Effector memory CD4-positive, alpha-beta T cell (primary cell): Measurements from ENCODE around the gene EDNRA.

Experiments used
- DNase-seq, 3 donors: peaks; one replicate each; pipeline ENCODE4 v3.0.0-alpha.2; 2020
- H3K27ac ChIP-seq: 2 replicates; pipeline ENCODE4 v1.7.0; 2013; ENCODE audit warnings: mild to moderate bottlenecking, low read length, moderate library complexity; ENCODE audit not compliant: insufficient read depth, poor library complexity, severe bottlenecking
- H3K27me3 ChIP-seq: replicated peaks from 2 replicates; pipeline ENCODE4 v1.7.0; 2013; ENCODE audit warnings: mild to moderate bottlenecking, low read length; ENCODE audit not compliant: insufficient read depth, control insufficient read depth, poor library complexity, severe bottlenecking
- H3K36me3 ChIP-seq: 2 replicates; pipeline ENCODE4 v1.7.0; 2013; ENCODE audit warnings: mild to moderate bottlenecking, low read length, moderate library complexity; ENCODE audit not compliant: control insufficient read depth, insufficient read depth
- H3K4me1 ChIP-seq: 2 replicates; pipeline ENCODE4 v1.7.0; 2013; ENCODE audit warnings: low read length, mild to moderate bottlenecking; ENCODE audit not compliant: control insufficient read depth, insufficient read depth, poor library complexity, severe bottlenecking
- H3K4me3 ChIP-seq: 2 replicates; pipeline ENCODE4 v1.7.0; 2013; ENCODE audit warnings: low read length, low read depth, mild to moderate bottlenecking; ENCODE audit not compliant: insufficient read depth, poor library complexity, severe bottlenecking
- H3K9me3 ChIP-seq: 2 replicates; pipeline ENCODE4 v1.7.0; 2013; ENCODE audit warnings: mild to moderate bottlenecking, low read length, moderate library complexity; ENCODE audit not compliant: control insufficient read depth

The EDNRA gene

DNA sequence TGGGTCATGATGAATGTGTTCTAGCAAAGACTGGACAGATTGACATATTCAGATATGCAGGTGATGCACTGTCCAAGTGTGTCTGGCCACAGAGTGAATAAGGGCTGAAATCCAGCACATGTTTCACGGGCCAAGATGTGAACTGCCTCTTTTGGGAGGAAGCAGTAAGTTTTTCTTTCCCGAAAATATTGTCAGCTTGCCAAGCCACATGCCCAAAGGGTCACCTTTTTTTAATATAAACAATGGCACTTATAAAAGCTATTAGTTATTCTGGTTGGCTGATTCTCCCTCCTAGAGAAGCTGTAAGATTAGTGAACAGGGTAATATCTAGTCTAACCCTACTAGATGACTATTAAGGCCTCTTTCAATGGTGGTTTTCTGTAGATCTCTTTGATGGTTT, 1.5 kb upstream of the EDNRA start:
- Histone ChIP-seq H3K27ac (no peak overlapping the region), H3K4me3 (no peak overlapping the region), H3K4me1 (no peaks in the 10 kb centered on the region), H3K27me3 (no peaks in the 10 kb centered on the region), H3K9me3 (no peaks in the 10 kb centered on the region), H3K36me3 (no peaks in the 10 kb centered on the region)
- DNase-seq: no peak

DNA sequence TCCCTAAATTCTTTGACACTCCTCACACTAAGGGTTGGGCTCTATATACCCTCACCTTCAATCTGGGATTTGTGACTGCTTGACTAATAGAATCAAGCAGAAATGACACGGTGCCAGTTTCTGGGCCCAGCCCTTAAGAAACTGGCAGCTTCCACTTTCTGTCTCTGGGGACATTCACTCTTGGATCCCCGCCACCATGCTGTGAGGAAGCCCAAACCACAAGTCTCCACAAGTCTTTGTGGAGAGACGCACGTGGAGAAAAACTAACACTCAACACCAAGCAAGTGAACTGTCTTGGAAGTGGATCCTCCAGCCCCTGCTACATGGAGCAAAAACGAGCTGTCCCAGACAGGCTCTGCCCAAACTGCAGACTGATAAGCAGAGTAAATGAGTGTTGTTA, 1.1 kb upstream of the EDNRA start:
- Histone ChIP-seq H3K4me3 (no peak overlapping the region), H3K4me1 (no peaks in the 10 kb centered on the region), H3K9me3 (no peaks in the 10 kb centered on the region), H3K36me3 (no peaks in the 10 kb centered on the region), H3K27ac (no peak overlapping the region), H3K27me3 (no peaks in the 10 kb centered on the region)
- DNase-seq: no peak

GRCh38 chr4:147480502-147480890, 401 bp upstream of the EDNRA start:
- H3K36me3 ChIP-seq: no peaks in the 10 kb centered on the region
- H3K9me3 ChIP-seq: no peaks in the 10 kb centered on the region
- no peaks in the 10 kb centered on the region for H3K4me1 ChIP-seq
- H3K27me3 ChIP-seq: no peaks in the 10 kb centered on the region
- no peak overlapping the region for H3K27ac ChIP-seq
- no peak overlapping the region for H3K4me3 ChIP-seq
- no peak for DNase-seq

DNA sequence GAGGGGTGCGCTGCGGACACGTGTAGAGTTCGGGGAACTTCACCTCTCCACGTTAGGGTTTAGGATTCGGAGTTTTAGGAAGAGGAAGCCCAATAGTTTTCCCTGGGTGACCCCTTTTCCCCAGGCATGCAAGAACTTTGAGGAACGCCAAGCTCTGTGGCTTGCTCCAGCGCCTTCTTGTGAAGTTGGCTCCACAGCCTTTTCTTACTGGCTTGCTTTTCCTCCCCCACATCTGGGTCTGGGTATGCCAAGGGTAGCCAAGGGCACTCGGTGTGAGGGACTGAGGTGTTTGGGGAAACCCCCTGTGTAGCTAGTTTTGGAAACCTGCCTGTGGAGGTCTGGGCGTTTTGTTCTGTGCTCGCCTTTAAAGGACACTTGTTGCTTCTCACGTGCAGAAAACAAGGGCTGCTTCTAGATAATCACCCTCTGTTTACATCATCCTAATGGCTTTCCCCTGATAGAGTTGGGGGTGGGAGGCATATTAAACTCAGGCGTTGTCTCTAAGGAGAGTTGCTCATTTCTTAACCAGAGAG, 746 bp downstream of the EDNRA start:
- H3K9me3 ChIP-seq: no peaks in the 10 kb centered on the region
- no peak for DNase-seq
- no peak overlapping the region for H3K4me3 ChIP-seq
- H3K27me3 ChIP-seq: no peaks in the 10 kb centered on the region
- H3K36me3 ChIP-seq: no peaks in the 10 kb centered on the region
- no peak overlapping the region for H3K27ac ChIP-seq
- no peaks in the 10 kb centered on the region for H3K4me1 ChIP-seq

- Histone ChIP-seq H3K36me3 (no peaks in the 10 kb centered on the region), H3K9me3 (no peaks in the 10 kb centered on the region), H3K27me3 (no peaks in the 10 kb centered on the region), H3K27ac (no peak overlapping the region), H3K4me1 (no peaks in the 10 kb centered on the region), H3K4me3 (no peak overlapping the region)
- DNase-seq: no peak
Measured at GRCh38 chr4:147482281-147482680, 1.4 kb downstream of the EDNRA start.

GRCh38 chr4:147485167-147485566, 4.3 kb downstream of the EDNRA start:
- Histone ChIP-seq H3K27me3 (no peaks in the 10 kb centered on the region), H3K4me1 (no peaks in the 10 kb centered on the region), H3K4me3 (no peak overlapping the region), H3K36me3 (no peaks in the 10 kb centered on the region), H3K9me3 (no peaks in the 10 kb centered on the region), H3K27ac (no peak overlapping the region)
- no peak for DNase-seq

GRCh38 chr4:147487616-147488015, 6.7 kb downstream of the EDNRA start:
- Histone ChIP-seq H3K9me3 (no peaks in the 10 kb centered on the region), H3K27me3 (no peaks in the 10 kb centered on the region), H3K4me3 (no peak overlapping the region), H3K36me3 (no peaks in the 10 kb centered on the region), H3K27ac (no peak overlapping the region), H3K4me1 (no peaks in the 10 kb centered on the region)
- DNase-seq: no peak

DNA sequence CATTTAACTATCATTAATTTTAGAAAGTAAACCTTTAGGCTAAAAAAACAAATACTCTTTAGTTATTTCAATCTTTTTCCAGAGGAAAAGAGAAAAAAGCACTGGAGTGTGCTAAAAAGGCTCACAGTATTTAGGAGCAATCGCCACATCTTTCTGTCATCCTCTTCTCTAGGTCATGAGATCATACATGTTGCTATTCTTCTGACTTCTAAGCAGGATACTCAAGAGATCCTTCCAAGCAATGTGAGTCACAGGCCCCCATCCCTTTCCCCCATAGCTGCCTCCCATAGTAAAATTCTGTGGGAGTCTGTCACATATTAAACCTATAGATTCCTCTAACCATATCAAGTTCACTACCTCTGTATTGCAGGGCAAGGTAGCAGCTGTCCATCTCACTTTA, 7.7 kb downstream of the EDNRA start:
- no peak overlapping the region for H3K4me3 ChIP-seq
- no peaks in the 10 kb centered on the region for H3K36me3 ChIP-seq
- no peak for DNase-seq
- no peaks in the 10 kb centered on the region for H3K4me1 ChIP-seq
- no peaks in the 10 kb centered on the region for H3K27me3 ChIP-seq
- H3K9me3 ChIP-seq: no peaks in the 10 kb centered on the region
- H3K27ac ChIP-seq: no peak overlapping the region

DNA sequence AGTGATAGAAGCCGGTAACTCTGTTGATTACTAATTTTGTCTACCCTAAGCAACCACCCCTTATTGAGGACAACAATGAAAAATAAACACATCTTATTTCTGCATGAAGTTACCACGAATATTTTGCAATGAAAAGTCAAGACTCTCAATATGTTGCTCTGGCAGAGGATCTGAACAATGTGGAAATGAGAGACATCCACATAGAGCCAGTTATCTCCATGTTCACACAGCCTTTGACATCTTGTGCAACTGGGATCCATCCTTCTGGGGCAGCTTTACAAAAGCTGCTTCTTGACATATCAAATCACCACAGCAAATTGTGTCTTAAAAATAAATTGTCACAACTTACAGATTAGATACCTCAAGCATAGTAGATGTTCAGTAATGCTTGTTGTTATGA, 10.2 kb downstream of the EDNRA start:
- Histone ChIP-seq H3K4me3 (no peak overlapping the region), H3K9me3 (no peaks in the 10 kb centered on the region), H3K27me3 (no peaks in the 10 kb centered on the region), H3K27ac (no peak overlapping the region), H3K4me1 (no peaks in the 10 kb centered on the region), H3K36me3 (no peaks in the 10 kb centered on the region)
- DNase-seq: no peak

DNA sequence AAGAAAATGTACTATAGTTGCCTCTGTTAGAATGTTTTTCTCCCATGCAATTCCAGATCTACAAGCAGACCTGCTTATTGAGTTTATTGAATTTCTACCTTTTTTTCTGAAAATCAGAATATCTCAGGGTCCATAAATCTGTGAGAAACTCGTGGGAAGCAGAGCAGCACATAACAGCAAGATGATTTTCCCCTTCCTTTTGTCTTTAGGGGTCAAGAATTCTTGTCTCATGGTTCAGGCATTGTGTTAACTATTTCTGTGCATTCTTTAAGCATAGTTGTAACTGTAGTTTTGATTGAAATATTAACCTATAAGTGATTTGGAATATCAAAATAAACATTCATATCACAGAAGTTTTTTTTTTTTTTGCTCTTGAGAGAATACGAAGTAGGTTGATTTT, 11.4 kb downstream of the EDNRA start:
- Histone ChIP-seq H3K27ac (no peak overlapping the region), H3K4me1 (no peaks in the 10 kb centered on the region), H3K36me3 (no peaks in the 10 kb centered on the region), H3K4me3 (no peak overlapping the region), H3K9me3 (no peaks in the 10 kb centered on the region), H3K27me3 (no peaks in the 10 kb centered on the region)
- no peak for DNase-seq

DNA sequence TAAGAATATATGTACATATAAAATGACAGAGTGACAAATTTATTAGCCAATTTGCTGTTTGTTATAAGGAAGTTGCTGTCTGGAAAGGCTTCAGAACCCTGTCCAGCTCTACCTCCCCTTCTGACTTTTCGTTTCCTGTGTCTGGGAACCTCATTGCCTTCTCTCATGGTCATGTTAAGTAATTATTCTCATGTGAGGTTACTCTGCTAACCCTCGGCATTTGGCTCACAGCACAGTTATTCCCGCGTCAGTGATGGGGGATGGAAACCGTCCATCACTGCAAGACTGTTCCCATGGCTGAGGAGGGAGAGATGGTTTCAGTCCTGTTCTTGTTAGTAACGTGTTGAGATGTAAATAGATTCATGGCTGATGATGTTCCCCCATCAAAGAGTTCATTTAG, 11.9 kb downstream of the EDNRA start:
- H3K27ac ChIP-seq: no peak overlapping the region
- no peaks in the 10 kb centered on the region for H3K4me1 ChIP-seq
- DNase-seq: no peak
- H3K9me3 ChIP-seq: no peaks in the 10 kb centered on the region
- H3K36me3 ChIP-seq: no peaks in the 10 kb centered on the region
- H3K27me3 ChIP-seq: no peaks in the 10 kb centered on the region
- no peak overlapping the region for H3K4me3 ChIP-seq
